GM21367 (cell line): Measurements from ENCODE around the gene YPEL4.
"Not testable (repeated sequence)": the region's sequence is repeated elsewhere in the genome, so short reads cannot be mapped to it uniquely, and the experiment has no call there.

Source experiments
- ATAC-seq: cut with Tn5 transposase; IDR thresholded peaks from one replicate; pipeline ENCODE4 v1.9.1; 2021; ENCODE audit not compliant: unreplicated experiment

The YPEL4 gene

DNA sequence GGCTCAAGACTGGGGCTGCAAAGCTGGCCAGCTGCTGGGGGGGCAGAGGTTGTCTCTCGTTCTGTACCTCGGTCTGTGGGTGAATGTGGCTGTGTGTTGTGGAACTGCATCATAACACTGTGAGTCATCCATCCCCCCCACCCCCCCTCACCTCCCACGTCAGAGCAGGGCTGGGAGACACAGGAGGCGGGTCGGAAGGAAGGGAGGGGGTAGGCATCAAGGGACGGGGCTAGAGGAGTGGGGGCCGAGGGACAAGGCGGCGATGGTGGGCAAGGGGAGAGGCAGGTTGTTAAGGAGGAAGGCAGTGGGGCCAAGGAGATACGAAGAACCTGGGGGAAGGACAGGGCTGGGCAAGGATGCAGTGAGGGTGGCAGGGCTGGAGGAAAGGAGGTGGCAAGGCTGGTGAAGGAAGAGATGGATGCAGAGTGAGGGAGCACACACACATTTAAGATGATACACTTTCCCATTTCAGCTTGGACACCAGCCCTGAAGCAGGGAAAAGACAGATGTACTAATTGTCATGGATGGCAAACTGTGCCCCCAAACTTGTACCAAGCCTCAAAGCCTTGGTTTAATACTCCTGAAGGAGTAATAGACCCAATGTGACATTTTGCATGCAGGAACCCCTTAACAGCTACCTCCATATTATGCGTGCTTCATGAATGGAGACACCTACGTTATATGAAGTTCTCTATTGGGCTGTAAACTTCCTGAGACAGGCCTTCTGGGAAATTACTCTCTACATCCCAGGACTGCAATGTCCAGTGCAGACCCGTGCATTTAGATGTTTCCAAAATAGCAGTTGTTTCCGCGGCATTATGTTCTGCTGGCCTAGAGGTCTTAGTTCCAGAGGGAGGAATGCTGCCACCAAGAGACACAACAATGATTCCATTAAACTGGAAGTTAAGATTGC is at the start of gene YPEL4:
Gene YPEL4, minus strand, starts transcription at position 87 of the 913 bp plus-strand sequence. CDS start 2,805 bp downstream, outside the sequence.
- ATAC-seq: no peak

- no peak for ATAC-seq
These were observed 49.2 kb upstream of the YPEL4 start for GRCh38 chr11:57698843-57699365.

- not testable (repeated sequence) for ATAC-seq
These were observed 40.8 kb upstream of the YPEL4 start for GRCh38 chr11:57690474-57690873.

GRCh38 chr11:57681168-57681567 is 31.5 kb upstream of the YPEL4 start:
- ATAC-seq: no peak

GRCh38 chr11:57680552-57680874 is 30.8 kb upstream of the YPEL4 start:
- ATAC-seq: no peak

DNA sequence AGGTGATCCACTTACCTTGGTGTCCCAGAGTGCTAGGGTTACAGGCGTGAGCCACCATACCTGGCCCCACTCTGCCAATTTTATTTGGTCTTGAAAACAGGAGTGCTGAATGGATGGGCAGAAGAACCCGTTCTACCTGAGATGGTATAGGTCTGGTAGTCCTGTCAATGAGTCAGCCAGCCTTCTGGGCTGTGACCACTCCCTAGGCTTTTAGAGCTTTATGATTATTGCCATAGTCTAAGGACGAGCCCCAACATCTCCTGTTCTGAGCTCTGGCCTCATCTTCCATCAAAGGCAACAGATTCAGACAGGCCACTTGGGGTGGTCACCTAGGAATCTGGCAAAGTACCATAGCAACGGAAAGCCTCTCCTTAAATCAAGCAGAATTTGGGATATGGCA is 29.7 kb upstream of the YPEL4 start:
- no peak for ATAC-seq

DNA sequence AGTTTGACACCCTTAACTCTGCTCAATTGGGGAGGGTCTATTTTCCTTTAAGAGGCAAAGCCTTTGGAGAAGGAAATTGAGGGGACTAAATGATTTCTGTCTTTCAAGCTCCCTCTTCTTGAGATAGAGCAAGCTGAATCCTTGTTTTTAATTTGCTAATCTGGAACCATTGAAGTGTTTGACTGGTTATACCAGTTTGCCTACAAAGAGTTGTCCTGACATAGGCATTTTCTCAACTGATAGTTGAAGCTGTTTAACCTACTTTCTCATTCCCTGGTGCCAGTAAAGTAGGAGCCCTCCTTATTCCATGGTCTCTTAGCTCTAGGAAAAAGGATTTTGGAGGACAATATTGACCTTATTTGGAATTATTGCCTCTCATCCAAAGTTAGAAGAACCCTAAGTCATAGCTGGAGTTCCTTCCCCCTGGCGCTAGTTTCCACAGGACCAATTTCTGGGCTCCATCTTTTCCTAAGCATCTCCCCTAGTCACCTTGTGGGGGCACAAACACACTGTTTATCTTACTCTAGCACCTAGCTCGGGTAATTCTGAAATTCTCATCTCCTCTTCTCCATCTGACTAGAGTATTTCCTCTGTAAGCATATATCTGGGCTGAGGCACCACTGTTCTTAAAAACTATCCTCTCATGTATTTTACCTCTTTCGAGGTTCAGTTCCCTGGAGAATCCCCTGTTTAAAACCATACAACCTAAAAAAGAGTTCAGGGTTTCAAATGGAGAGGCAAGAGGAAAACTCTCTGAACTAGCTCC is 25.6 kb upstream of the YPEL4 start:
- no peak for ATAC-seq

DNA sequence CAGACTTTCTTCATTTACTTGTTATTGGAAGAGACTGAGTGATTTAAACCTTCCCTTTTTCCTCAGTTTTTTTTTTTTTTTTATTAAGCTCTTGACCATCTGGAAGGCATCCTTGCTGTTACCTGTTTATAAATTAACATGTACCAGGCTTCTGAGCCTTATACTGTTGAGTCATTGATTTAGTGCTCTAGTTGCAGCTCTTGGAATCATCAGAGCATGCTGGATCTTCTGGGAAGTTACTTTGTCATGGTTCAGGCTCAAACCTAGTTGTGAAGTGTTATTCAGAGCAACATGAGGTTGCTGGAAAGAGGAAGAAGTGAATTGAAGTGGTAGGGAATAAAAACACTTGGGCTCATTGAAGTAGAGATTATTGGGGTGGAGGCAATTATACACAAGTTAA is 24.5 kb upstream of the YPEL4 start:
- no peak for ATAC-seq

GRCh38 chr11:57668434-57668782 is 18.7 kb upstream of the YPEL4 start:
- peak; percentile 4 for ATAC-seq

- peak; percentile 83 for ATAC-seq
These were observed 18.2 kb upstream of the YPEL4 start, which contains the start of gene ZDHHC5 for GRCh38 chr11:57667736-57668433. Gene ZDHHC5, plus strand, starts transcription at chr11:57668114. Its CDS starts 4,977 bp downstream, at chr11:57673091.

GRCh38 chr11:57667117-57667735 is 17.5 kb upstream of the YPEL4 start:
- peak; percentile 55 for ATAC-seq

- no peak for ATAC-seq
These were observed 14.3 kb upstream of the YPEL4 start for GRCh38 chr11:57663975-57664374.

- ATAC-seq: no peak
These were observed 13.2 kb upstream of the YPEL4 start for GRCh38 chr11:57662893-57663292.

- no peak for ATAC-seq
These were observed 10.0 kb upstream of the YPEL4 start for GRCh38 chr11:57659669-57660068.

DNA sequence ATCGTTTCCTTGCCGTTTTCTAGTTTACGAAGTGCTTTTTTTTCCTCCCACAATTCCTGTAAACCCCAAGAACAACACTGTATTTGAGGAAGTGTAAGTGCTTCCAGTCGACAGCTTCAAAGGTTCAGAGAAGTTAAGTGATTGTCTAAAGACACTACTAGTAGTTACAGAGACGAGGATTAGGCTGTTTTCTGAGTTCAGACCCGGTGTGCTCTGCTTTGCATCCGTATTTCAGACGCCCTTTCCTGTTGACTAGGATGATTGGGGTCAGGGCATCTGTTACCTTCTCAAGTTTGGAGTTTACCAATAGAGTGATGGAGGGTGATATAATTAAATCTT is 8.3 kb upstream of the YPEL4 start:
- ATAC-seq: no peak

GRCh38 chr11:57657194-57658022 is 7.7 kb upstream of the YPEL4 start, which contains the start of gene CLP1:
Gene CLP1, plus strand, starts transcription at chr11:57657762. Its CDS starts 1,715 bp downstream, at chr11:57659477.
- peak; percentile 99 for ATAC-seq

DNA sequence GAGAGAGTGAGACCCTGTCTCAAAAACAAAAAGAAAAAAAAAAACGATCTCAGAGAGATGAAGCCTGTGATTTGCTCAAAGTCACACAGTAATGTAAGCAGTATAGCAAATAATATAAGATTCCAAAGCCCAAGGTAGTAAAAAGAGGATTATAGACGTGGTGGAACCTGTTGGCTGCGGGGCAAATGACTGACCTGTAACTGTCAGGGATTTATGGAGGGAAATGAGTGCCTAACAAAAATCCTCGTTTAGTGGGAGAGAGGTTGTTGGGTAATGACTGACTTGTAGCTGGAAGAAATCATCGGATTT is 7.1 kb upstream of the YPEL4 start:
- ATAC-seq: no peak

GRCh38 chr11:57653163-57653562 is 3.5 kb upstream of the YPEL4 start:
- ATAC-seq: no peak

DNA sequence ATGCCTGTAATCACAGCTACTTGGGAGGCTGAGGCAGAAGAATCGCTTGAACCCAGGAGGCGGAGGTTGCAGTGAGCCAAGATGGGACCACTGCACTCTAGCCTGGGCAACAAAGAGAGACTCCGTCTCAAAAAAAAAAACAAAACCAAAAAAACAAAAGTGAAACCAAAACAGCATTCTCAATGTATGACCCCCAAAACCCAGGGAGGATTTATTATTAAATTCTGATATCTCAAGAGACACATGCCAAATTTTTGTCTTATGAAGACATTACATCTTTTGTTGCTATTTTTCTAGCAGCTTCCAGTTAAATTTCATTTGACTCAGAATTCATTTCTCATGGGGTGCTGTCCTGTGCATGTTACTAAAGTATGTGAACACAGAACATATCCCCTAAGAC is 3.0 kb upstream of the YPEL4 start:
- no peak for ATAC-seq

DNA sequence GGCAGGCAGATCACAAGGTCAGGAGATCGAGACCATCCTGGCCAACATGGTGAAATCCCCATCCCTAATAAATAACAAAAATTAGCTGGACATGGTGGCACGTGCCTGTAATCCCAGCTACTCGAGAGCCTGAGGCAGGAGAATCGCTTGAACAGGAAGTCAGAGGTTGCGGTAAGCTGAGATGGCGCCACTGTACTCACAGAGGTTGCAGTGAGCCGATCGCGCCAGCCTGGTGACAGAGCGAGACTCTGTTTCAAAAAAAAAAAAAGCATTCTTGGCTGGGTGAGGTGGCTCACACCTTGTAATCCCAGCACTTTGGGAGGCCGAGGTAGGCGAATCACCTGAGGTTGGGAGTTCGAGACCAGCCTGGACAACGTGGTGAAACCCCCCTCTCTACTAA is 2.5 kb upstream of the YPEL4 start:
- not testable (repeated sequence) for ATAC-seq
